GM19193 (cell line): Measurements from ENCODE around the gene PDE6H.

Experiments
- POLR2A ChIP-seq: IDR thresholded peaks from 4 replicates; pipeline ENCODE4 v1.6.1; 2011; ENCODE audit not compliant: insufficient read depth, insufficient read length; ENCODE audit errors: extremely low read depth

The PDE6H gene

GRCh38 chr12:14960548-14961465 is 12.0 kb upstream of the PDE6H start:
- TF ChIP-seq POLR2A: no peak

DNA sequence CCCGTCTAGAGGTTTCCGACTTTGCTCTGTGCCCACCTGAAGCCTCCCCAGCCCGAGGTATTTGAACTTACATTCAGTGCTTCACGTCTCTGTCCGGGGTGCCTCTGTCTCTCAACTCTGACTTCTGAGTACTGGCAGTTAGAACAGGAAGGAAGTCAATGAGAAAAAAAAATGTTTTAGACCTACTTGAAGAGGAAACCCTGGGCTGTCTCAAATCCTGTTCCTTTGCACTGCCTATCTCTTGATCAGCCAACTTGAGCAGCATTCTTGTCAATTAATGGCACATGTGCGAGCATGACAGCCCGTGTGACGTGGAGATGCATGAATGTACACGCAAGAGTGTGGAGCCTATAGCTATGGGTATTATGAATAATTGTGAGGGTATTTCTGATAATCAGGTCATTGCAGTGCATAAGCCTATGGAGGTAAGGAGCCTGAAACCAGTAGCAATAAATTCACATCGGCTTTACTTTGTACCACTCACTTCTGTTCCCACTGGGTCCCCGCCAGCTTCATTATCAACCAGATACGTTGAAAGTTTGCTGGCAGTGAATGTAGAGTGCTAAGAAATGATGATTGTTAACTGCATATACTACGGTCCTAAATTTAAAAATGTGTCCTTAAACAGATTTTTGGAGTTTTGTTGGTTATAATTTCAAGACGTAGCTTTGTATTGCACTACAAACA is 11.2 kb upstream of the PDE6H start, which contains the start of gene ARHGDIB:
ARHGDIB (minus strand) TSS at position 136 of the 687 bp plus-strand sequence. CDS start 10,889 bp downstream, outside the sequence.
- peak; percentile 72 for TF ChIP-seq POLR2A

DNA sequence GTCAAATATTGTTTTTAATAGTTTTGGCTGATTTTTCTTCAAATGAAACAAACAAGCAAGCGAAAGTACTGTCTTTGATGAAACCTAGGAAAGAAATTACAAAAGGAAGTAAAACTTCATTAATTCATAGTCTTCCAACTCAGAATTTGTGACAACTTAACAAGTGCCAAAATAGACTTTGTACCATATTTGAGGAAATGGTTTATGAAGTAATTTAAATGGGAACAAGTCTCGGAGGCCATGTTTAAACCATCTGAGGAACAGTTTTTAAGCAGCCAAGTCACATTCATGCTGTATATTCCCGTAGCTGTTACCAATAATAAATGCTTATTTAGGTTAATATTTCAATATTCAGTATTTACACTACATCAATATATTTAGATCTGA is 10.7 kb upstream of the PDE6H start:
- no peak for TF ChIP-seq POLR2A

- no peak for TF ChIP-seq POLR2A
Observed at GRCh38 chr12:14962797-14963196, 10.0 kb upstream of the PDE6H start.

GRCh38 chr12:14963520-14963919 is 9.3 kb upstream of the PDE6H start:
- TF ChIP-seq POLR2A: no peak

DNA sequence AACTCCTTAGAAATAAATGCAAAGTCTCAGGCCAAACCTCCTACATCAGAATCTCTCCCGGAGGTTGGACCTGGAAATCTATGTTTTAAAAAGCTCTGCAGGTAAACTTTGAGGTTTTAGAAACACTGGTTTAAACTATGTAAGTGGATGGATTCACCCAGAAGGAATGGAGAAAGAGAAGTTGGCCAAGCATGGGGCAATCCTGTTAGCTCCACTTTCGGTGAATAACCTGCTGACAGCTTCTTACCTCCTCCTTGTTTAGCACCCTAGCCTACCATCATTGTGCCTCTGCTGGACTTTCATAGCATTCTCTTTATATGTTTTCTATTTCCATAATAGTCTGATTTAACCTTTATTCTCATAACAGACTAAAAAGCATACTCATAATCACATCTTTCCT is 8.4 kb upstream of the PDE6H start:
- TF ChIP-seq POLR2A: no peak

DNA sequence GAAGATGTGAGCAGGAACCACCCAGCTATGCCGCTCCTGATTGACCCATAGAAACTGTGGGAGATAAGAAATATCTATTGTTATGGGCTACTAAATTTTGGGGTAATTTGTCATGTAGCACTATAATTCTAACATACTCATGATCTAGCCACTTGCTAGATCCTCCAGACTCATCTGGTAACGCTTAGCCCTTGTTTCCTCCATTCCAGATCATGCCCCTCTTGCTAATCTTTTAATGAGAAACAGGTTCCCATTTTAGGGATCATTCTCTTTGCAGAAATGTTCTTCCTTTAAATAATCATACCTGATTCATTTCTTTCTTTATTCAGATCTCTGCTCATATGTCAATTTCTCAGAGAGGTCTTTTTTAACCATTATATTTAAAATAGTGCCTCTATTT is 7.6 kb upstream of the PDE6H start:
- TF ChIP-seq POLR2A: no peak

GRCh38 chr12:14968478-14968877 is 4.4 kb upstream of the PDE6H start:
- no peak for TF ChIP-seq POLR2A

DNA sequence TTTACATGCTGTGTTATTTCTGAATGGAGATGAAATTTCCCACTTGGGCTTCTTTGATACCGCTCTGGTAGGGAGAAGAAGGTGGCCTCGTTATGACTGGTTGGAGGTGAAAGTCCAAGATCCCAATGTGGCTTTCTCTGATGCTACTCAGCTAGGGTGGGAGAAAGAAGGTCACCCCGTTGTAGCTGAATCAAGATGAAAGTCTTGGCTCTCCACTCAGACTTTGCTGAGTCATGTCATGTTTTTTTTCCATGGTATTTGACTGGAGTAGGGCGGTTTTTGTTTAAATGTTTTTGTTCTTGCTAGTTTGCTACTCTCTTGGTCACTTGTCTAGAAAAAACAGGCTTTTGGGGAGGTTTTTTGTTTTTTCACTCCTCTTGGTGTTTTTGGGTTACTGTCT is 2.4 kb upstream of the PDE6H start:
- TF ChIP-seq POLR2A: no peak

DNA sequence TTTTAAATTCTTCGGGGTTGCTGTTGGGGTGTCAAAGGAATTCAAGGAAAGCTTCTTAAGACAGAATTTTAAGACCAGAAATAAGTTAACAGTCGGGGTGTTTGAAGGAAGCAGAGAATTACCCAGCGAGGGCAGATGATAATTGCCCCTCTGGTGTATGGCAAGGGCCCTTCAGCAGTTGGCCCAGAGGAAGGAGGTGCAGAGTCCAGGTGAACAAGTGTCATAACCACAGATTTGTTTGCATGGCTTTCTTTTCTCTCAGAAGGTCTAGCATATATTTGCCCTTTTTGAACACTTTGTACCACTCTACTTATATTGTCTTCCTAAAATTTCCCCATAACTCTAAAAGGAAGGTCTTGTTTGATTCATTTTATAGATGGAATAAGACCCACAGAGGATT is 1.8 kb downstream of the PDE6H start:
- TF ChIP-seq POLR2A: no peak

DNA sequence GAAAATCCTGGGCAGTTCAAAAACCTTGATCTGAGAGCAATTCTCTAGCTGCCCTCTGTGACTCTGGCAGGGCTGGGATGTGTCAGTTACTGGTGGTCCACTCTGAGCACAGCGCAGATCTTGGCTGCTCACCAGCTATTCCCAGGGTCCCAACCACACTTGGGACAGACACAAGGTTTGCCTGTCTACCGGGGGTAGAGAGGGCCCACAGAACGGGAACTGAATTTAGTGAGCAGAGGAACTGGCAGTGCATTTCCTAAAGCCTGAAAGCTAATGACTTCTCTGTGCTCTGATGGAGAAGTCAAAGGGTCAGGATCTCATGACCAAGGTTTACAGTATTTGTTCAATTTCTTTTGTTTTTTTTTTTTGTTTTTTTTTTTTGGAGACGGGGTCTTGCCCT is 2.6 kb downstream of the PDE6H start:
- TF ChIP-seq POLR2A: no peak

DNA sequence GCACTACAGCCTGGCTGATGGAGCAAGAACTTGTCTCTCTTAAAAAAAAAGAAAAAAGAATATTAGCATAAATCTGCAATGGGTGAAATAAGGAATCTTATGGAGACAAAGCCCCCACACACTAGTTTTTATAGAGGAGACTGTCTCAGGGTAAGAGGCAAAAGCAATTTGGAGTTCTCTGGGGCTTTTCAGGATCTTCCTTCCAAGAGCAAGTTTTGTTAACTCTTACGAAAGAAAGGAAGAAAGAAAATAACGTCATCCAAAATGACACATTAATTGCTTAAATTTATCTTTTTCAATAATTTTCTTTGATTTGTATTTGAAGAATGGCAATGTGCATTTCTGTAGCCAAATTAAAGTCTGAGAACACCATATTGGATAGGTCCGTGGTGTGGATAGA is 3.8 kb downstream of the PDE6H start:
- no peak for TF ChIP-seq POLR2A

DNA sequence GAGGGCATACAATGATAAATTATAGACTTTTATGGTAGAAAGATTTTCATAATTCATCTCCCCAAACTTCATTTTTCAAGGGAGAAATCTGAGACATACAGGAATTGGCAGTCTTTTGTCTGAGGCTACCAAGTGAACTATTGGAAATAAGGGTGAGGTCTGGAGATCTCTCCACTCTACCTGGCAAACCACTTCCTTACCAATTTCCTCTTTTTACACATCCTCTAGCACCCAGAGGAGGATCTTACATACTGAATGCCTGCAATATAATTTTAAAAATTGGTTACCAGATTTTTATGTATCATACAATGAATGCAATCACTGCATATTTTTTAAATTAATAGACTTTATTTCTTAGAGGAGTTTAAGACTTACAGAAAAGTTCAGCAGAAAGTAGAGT is 6.6 kb downstream of the PDE6H start:
- TF ChIP-seq POLR2A: no peak

DNA sequence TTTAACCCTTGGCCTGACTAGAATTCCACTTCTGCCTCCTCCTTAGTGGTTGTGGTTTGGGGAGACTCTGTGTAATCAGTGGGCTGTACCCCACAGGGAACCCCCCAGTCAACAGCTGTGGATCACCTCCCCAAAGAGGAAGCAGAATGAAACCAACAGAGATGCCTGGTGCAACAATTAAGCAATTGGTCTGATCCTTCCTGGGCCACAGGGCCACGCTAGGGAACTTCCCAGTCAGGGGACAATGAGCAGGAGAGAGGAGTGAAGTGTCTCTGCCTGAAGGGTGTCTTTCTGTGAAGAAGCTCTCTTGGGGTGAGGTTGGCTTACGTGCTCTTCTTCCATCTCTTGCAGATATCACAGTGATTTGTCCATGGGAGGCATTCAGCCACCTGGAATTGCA is 8.2 kb downstream of the PDE6H start:
- no peak for TF ChIP-seq POLR2A

DNA sequence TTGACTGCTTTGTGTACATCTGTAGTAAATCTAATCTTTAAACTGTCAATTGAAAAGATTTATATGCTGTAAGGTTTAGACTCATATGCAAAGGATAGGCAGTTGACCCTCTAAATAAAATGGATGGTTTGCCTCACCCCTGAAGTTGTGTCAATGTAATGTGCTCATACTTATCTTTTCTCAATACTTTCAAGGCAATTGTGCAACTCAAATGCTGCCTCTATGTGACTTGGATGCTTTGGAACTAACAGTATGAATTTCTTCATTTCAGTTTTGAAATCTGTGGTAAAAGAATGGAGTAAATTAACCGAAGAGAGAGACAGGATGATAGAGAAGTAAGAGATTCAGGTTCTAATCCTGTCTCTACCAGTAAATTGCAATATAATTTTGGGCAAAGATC is 9.7 kb downstream of the PDE6H start:
- no peak for TF ChIP-seq POLR2A

GRCh38 chr12:14982991-14983390 is 10.1 kb downstream of the PDE6H start:
- no peak for TF ChIP-seq POLR2A
